ENCODE data around the gene CENPX. TPM values are rescaled to one million over a fixed set of nuclear protein-coding genes. Genes with fewer than 3 reads are reported as not detected.

CENPX gene
- total and polyA plus RNA-seq, 2 of the 13 experiments (the other 11 are each of a cell fraction or from before 2014, with no cell fraction given), result 92.7 to 170 TPM

DNA sequence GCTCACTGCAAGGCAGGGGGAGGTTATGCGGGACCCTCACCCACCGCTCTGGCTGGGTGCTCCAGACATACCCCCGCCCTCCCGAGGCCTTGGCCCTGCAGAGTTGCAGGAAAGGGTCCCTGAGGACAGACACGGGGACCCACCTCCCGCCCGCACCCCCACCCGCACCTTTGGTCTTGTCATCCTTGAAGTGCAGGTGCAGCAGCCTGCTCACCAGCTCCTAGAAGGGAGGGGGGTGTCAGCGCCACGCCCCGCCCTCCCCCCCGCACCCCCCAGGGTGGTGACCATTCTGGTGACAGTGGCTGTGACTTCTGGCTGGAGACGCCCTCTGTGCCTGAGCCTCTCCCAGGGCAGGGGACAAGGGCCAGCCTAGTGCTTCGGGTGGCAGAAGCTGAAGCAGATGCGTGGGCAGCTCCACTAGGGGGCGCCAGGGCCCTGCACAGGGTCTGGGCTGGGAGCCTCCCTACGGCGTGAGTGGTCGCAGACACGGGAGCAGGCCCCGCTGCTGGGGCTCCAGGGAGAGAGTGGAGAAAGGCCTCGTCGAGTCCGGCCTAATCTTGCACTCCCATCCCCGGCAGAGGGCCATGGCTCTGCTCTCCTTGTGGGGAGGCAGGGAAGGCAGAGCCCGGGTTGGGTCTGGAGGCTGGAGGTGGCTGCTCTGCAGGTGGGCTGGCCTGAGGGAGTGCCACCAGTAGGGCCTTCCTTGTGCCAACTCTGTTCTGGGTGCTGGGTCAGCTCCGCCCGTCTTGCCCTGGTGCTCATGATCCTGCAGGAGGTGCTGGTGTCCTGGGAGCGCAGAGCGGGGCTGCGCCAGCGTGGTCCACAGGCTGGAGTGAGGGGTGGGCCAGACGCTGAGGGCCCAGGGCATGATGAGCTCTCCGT, 2.7 kb downstream of the CENPX start (continued):
- TF ChIP-seq ZBTB20 (CRISPR knock-in tag; IDR thresholded peaks at IDR 0.05; ENCODE audit: borderline replicate concordance, low read depth) (no peak), KLF13 (CRISPR knock-in tag; IDR thresholded peaks at IDR 0.05) (no peak), RNF2 (conservative IDR thresholded peaks at IDR 0.05; ENCODE audit: low read depth) (no peak), ZNF660 (CRISPR knock-in tag; IDR thresholded peaks at IDR 0.05; ENCODE audit: borderline replicate concordance, low read depth) (no peak), NR3C1 (CRISPR knock-in tag; IDR thresholded peaks at IDR 0.05) (no peak), NFIC (IDR thresholded peaks at IDR 0.05; ENCODE audit: low read length) (no peak), RAD21 (CRISPR knock-in tag; IDR thresholded peaks at IDR 0.05) (peak; percentile 83), FOXP1 (IDR thresholded peaks at IDR 0.05) (no peak), FOXP1 (CRISPR knock-in tag; IDR thresholded peaks at IDR 0.05) (no peak), SP4 (CRISPR knock-in tag; IDR thresholded peaks at IDR 0.05) (no peak), NKX3-1 (CRISPR knock-in tag; IDR thresholded peaks at IDR 0.05) (no peak), ZNF331 (CRISPR knock-in tag; IDR thresholded peaks at IDR 0.05) (peak; percentile 69), SIX4 (CRISPR knock-in tag; IDR thresholded peaks at IDR 0.05) (no peak), ZFP36 (IDR thresholded peaks at IDR 0.05; ENCODE audit: borderline replicate concordance, low read depth, low read length, partially characterized antibody) (no peak), LCORL (IDR thresholded peaks at IDR 0.05) (no peak), LCORL (CRISPR knock-in tag; IDR thresholded peaks at IDR 0.05) (0 out of 2 replicates have a peak, but pooled peaks have one; percentile 42), NFIB (CRISPR knock-in tag; IDR thresholded peaks at IDR 0.05; ENCODE audit: borderline replicate concordance) (no peak), NR2F2 (IDR thresholded peaks at IDR 0.05; ENCODE audit: borderline replicate concordance, low read depth) (no peak; the same call in 1 of the 2 replicates), HOXA9 (CRISPR knock-in tag; IDR thresholded peaks at IDR 0.05; ENCODE audit: borderline replicate concordance) (no peak), JUN (CRISPR knock-in tag; IDR thresholded peaks at IDR 0.05) (no peak), CAMTA2 (CRISPR knock-in tag; IDR thresholded peaks at IDR 0.05; ENCODE audit: borderline replicate concordance) (no peak), FIP1L1 (IDR thresholded peaks at IDR 0.05; ENCODE audit: borderline replicate concordance, insufficient read depth, low read depth, low read length) (no peak; the same call in 1 of the 2 replicates)
- TF ChIP-seq, protein P1, sequence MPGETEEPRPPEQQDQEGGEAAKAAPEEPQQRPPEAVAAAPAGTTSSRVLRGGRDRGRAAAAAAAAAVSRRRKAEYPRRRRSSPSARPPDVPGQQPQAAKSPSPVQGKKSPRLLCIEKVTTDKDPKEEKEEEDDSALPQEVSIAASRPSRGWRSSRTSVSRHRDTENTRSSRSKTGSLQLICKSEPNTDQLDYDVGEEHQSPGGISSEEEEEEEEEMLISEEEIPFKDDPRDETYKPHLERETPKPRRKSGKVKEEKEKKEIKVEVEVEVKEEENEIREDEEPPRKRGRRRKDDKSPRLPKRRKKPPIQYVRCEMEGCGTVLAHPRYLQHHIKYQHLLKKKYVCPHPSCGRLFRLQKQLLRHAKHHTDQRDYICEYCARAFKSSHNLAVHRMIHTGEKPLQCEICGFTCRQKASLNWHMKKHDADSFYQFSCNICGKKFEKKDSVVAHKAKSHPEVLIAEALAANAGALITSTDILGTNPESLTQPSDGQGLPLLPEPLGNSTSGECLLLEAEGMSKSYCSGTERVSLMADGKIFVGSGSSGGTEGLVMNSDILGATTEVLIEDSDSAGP (CRISPR knock-in tag; IDR thresholded peaks at IDR 0.05; ENCODE audit: borderline replicate concordance), result peak; percentile 66
- TF ChIP-seq, protein P2, sequence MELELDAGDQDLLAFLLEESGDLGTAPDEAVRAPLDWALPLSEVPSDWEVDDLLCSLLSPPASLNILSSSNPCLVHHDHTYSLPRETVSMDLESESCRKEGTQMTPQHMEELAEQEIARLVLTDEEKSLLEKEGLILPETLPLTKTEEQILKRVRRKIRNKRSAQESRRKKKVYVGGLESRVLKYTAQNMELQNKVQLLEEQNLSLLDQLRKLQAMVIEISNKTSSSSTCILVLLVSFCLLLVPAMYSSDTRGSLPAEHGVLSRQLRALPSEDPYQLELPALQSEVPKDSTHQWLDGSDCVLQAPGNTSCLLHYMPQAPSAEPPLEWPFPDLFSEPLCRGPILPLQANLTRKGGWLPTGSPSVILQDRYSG (CRISPR knock-in tag; IDR thresholded peaks at IDR 0.05), result no peak
- TF ChIP-seq, protein P3, sequence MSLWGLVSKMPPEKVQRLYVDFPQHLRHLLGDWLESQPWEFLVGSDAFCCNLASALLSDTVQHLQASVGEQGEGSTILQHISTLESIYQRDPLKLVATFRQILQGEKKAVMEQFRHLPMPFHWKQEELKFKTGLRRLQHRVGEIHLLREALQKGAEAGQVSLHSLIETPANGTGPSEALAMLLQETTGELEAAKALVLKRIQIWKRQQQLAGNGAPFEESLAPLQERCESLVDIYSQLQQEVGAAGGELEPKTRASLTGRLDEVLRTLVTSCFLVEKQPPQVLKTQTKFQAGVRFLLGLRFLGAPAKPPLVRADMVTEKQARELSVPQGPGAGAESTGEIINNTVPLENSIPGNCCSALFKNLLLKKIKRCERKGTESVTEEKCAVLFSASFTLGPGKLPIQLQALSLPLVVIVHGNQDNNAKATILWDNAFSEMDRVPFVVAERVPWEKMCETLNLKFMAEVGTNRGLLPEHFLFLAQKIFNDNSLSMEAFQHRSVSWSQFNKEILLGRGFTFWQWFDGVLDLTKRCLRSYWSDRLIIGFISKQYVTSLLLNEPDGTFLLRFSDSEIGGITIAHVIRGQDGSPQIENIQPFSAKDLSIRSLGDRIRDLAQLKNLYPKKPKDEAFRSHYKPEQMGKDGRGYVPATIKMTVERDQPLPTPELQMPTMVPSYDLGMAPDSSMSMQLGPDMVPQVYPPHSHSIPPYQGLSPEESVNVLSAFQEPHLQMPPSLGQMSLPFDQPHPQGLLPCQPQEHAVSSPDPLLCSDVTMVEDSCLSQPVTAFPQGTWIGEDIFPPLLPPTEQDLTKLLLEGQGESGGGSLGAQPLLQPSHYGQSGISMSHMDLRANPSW (CRISPR knock-in tag; IDR thresholded peaks at IDR 0.05; ENCODE audit: borderline replicate concordance), result no peak
- TF ChIP-seq, protein P4, sequence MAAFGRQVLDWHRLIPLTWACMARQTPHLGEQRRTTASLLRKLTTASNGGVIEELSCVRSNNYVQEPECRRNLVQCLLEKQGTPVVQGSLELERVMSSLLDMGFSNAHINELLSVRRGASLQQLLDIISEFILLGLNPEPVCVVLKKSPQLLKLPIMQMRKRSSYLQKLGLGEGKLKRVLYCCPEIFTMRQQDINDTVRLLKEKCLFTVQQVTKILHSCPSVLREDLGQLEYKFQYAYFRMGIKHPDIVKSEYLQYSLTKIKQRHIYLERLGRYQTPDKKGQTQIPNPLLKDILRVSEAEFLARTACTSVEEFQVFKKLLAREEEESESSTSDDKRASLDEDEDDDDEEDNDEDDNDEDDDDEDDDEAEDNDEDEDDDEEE (CRISPR knock-in tag; IDR thresholded peaks at IDR 0.05), result no peak

Data from HepG2 (cell line).